CD8-positive, alpha-beta memory T cell (primary cell): ENCODE measurements around the gene EP400. TPM values are rescaled to one million over a fixed set of nuclear protein-coding genes. Genes with fewer than 3 reads are reported as not detected.

Experiments used
- CTCF ChIA-PET: fragments of 350-600 bp; sonication (Branson Sonifier 250); formaldehyde crosslinking; loops from one replicate; lab custom pipeline; 2021; ENCODE audit warnings: antibody characterized with exemption; lab: Charles Lee
- POLR2A ChIA-PET: fragments of 350-600 bp; sonication (Branson Sonifier 250); formaldehyde crosslinking; loops from one replicate; lab custom pipeline; 2021; ENCODE audit warnings: antibody characterized with exemption; lab: Charles Lee
- DNase-seq, 5 donors: peaks; one replicate each; pipeline versions ENCODE4 v3.0.0 to v3.0.0-alpha.2; 2020 to 2022; ENCODE audit warnings: mixed read lengths in 1 of 5
- H3K27ac ChIP-seq: one replicate; pipeline ENCODE4 v1.7.0; 2013; ENCODE audit warnings: low read depth, mild to moderate bottlenecking, low read length, moderate library complexity
- H3K27me3 ChIP-seq: 2 replicates; pipeline ENCODE4 v1.7.0; 2013; ENCODE audit warnings: low read length, mild to moderate bottlenecking; ENCODE audit not compliant: insufficient read depth, poor library complexity, severe bottlenecking
- H3K36me3 ChIP-seq: 2 replicates; pipeline ENCODE4 v1.7.0; 2013; ENCODE audit warnings: mild to moderate bottlenecking, low read length, moderate library complexity; ENCODE audit not compliant: insufficient read depth
- H3K4me1 ChIP-seq: 2 replicates; pipeline ENCODE4 v1.7.0; 2013; ENCODE audit warnings: mild to moderate bottlenecking, low read length, moderate library complexity; ENCODE audit not compliant: insufficient read depth
- H3K4me3 ChIP-seq: 2 replicates; pipeline ENCODE4 v1.7.0; 2013; ENCODE audit warnings: mild to moderate bottlenecking, low read length
- H3K9me3 ChIP-seq: 2 replicates; pipeline ENCODE4 v1.7.0; 2013; ENCODE audit warnings: mild to moderate bottlenecking, low read length
- H3K27ac Mint-ChIP-seq, 8 donors: one replicate each; pipeline ENCODE4 v1.8.0; 2020 to 2021; ENCODE audit warnings: mixed read lengths in 8 of 8, mild to moderate bottlenecking in 6 of 8, inconsistent platforms in 3 of 8, moderate library complexity in 3 of 8
- H3K27me3 Mint-ChIP-seq, 2 donors: one replicate each; pipeline ENCODE4 v1.8.0; 2020 to 2021; ENCODE audit warnings: mixed read lengths in 2 of 2, mild to moderate bottlenecking in 1 of 2, moderate library complexity in 1 of 2
- H3K36me3 Mint-ChIP-seq, 3 donors: one replicate each; pipeline ENCODE4 v1.8.0; 2020 to 2021; ENCODE audit warnings: mixed read lengths in 3 of 3, inconsistent platforms in 1 of 3, mild to moderate bottlenecking in 1 of 3
- H3K4me1 Mint-ChIP-seq, 3 donors: one replicate each; pipeline ENCODE4 v1.8.0; 2020 to 2021; ENCODE audit warnings: mixed read lengths in 3 of 3, inconsistent platforms in 1 of 3, mild to moderate bottlenecking in 1 of 3
- H3K4me3 Mint-ChIP-seq, 7 donors: one replicate each; pipeline ENCODE4 v1.8.0; 2020 to 2021; ENCODE audit warnings: mixed read lengths in 7 of 7, mild to moderate bottlenecking in 6 of 7, moderate library complexity in 4 of 7, inconsistent platforms in 2 of 7
- H3K9me3 Mint-ChIP-seq, 5 donors: one replicate each; pipeline ENCODE4 v1.8.0; 2020 to 2022; ENCODE audit warnings: mixed read lengths in 5 of 5, mild to moderate bottlenecking in 3 of 5, moderate library complexity in 2 of 5, inconsistent platforms in 1 of 5
- polyA plus RNA-seq: library from polyadenylated mRNA; unstranded; fragments of 300-500 nt; fragmentation: Illumina TruSeq; gene quantifications from one replicate; pipeline ENCODE4 v1.2.3, GENCODE V29; 2021
- total RNA-seq, 2 experiments: library from RNA; stranded (reverse); gene quantifications; one replicate each; pipeline ENCODE4 v1.2.3, GENCODE V29; 2021

The EP400 gene
- total and polyA plus RNA-seq, 3 experiments from 2014 or later: 4.3 to 48.8 (median 47.9) TPM

DNA sequence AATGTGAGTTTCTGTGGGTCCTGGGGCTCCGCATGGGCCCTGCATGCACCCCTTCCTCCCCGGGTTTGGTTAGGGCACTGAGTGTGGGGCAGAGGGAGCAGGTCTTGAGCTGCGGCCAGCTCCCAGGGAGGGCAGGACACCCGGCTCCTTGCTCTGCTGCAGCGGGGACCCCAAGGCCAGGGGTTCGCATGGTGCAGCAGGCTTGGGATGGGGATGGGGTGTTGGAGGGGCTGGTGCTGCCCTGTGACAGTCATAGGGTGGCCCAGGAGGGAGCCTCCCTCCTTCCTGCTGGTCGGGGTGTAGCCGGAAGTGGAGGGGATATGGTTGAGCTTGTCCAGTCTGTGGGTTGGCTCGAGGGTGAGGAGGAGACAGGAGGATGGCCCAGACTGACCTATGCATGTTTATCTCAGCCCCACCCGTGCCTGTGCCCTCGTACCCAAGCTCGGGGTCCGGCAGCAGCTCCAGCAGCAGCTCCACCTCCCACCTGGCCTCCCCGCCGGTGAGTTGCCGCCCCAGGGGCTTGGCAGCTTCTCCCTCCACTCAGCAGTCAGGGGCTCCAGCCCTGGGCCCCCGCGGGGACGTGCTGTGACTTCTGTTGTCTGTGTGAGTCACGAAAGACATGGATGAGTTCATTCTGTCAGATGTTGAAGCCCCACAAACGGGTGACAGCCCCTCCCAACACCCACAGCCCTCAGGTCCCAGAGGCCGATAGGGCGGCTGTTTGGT lies 39.3 kb upstream of the EP400 start:
- Histone ChIP-seq H3K27me3 (no peaks in the 10 kb centered on the region), H3K4me1 (peaks cover 3% of the 10 kb centered on the region), H3K36me3 (peaks cover 5% of the 10 kb centered on the region), H3K27ac (no peak overlapping the region), H3K4me3 (no peak overlapping the region), H3K9me3 (no peaks in the 10 kb centered on the region)
- no peaks in the 10 kb centered on the region for H3K9me3 Mint-ChIP-seq
- no peak overlapping the region for H3K4me3 Mint-ChIP-seq
- no peaks in the 10 kb centered on the region for H3K27me3 Mint-ChIP-seq
- DNase-seq: no peak
- ChIA-PET CTCF (no interaction called here), POLR2A (no interaction called here)
- peaks cover under 1 to 4% (median 4%) of the 10 kb centered on the region in 3 donors for H3K4me1 Mint-ChIP-seq
- peaks cover 0 to 45% (median 0%) of the 10 kb centered on the region in 3 donors for H3K36me3 Mint-ChIP-seq
- no peak overlapping the region for H3K27ac Mint-ChIP-seq

DNA sequence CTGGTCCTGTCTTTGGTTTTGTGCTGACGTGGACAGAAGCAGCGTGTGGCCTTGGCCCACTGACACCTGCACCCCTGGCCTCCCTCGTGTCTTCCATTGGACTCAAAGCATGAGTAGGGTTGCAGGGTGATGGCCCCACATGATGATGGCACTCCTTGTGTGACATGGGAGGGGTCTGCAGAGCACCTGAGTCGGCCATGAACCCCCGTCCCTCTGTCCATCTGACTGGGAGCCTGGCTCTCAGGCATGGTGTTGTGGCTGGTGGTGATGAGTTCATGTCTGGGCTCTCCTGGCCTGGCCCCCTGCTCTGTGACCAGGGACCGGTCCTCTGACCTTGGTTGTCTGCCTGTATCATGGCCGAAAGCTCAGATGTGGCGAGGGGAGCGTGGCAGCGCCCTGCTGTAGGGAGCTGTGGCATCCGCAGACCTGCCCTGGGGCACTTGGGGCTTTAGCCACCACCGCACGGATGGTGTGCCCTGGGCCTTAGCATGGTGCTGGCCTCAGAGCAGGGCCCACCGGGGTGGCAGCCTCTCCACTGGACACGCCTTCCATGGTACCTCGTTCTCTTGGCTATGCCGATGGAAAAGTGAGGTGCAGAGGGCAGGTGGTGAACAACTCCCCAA lies 38.6 kb upstream of the EP400 start:
- CTCF ChIA-PET: no interaction called here
- Mint-ChIP-seq H3K4me1 (no peaks in the 10 kb centered on the region), H3K27ac (no peak overlapping the region), H3K9me3 (no peaks in the 10 kb centered on the region), H3K27me3 (no peaks in the 10 kb centered on the region), H3K36me3 (peaks cover 0 to 49% (median 0%) of the 10 kb centered on the region in 3 donors), H3K4me3 (no peak overlapping the region)
- Histone ChIP-seq H3K36me3 (peaks cover 5% of the 10 kb centered on the region), H3K4me3 (no peak overlapping the region), H3K4me1 (no peaks in the 10 kb centered on the region), H3K27me3 (no peaks in the 10 kb centered on the region), H3K27ac (no peak overlapping the region), H3K9me3 (no peaks in the 10 kb centered on the region)
- no peak for DNase-seq
- POLR2A ChIA-PET: no interaction called here

DNA sequence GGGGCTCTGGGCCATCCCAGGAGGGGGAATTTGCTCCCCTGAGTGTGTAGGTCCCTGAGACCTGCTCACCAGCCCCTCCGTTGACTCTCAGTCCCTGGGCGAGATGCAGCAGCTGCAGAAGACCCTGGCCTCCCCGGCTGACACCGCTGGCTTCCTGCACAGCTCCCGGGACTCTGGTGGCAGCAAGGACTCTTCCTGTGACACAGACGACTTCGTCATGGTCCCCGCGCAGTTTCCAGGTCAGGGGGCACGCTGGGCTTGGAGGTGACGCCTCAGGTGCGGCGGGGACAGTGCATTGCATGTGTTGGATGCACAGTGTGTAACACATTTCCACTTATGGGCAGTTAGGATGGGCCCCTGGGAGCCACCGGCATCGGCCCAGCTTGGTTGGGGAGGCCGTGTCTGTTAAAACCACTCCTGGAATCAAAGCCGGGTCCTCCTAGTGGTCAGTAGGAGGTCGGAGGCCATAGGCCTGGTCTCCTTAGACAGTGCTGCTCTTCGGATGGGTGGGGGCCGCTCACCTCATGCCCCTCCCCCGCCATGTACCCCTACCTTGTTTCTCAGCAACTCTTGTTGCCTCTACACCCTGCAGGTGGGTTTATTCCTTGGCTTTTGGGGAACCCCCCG lies 37.8 kb upstream of the EP400 start:
- H3K4me1 ChIP-seq: no peaks in the 10 kb centered on the region
- ChIA-PET CTCF (no interaction called here), POLR2A (interaction anchor here (0.5 kb wide), 1 partner anchor 681 kb away, joined by 5 read pairs; no protein-coding TSS in a partner anchor)
- Mint-ChIP-seq H3K4me1 (no peaks in the 10 kb centered on the region), H3K36me3 (peaks cover 0 to 49% (median 0%) of the 10 kb centered on the region in 3 donors), H3K9me3 (no peaks in the 10 kb centered on the region), H3K27me3 (no peaks in the 10 kb centered on the region), H3K4me3 (no peak overlapping the region), H3K27ac (peak overlapping the region in 1 of 8 donors; percentile 84)
- no peak for DNase-seq
- H3K27ac ChIP-seq: no peak overlapping the region
- H3K36me3 ChIP-seq: peaks cover 5% of the 10 kb centered on the region
- no peaks in the 10 kb centered on the region for H3K27me3 ChIP-seq
- no peaks in the 10 kb centered on the region for H3K9me3 ChIP-seq
- no peak overlapping the region for H3K4me3 ChIP-seq

DNA sequence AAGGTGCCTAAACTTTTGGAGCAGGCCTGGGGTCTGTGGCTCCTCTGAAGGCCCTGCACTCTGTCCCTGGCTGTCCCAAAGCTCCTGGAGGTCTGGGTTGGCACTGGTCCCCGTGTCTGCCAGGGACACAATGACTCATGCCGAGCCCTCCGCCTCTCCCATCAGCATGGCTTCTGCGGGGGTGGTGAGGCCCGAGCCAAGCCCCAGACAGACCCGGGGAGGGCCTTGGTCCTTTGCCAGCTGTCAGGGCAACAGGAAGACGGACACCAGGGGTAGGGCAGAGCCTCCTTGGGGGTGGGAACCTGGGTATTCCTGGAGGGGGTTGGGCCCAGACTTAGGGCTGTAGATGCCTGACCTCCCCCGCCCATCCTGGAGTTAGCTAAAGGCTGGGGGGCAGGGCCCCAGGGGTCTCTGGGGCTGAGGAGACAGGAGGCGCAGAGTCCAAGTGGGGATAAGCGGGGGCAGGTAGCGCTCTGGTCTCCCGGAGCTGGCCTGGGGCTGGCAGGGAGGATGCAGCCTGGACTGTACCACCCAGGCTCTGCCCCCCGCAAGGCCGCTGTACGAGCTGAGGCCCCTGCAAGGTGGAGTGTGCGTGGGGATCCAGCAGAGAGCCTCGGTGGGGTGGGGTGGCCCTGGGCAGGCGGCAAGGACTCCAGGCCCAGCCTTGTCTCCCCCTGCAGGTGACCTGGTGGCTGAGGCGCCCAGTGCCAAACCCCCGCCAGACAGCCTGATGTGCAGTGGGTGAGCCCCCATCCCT lies 37.0 kb upstream of the EP400 start:
- H3K27ac Mint-ChIP-seq: peak overlapping the region in 1 of 8 donors; percentile 24
- no peak overlapping the region for H3K27ac ChIP-seq
- no peak for DNase-seq
- ChIA-PET POLR2A (no interaction called here), CTCF (no interaction called here)
- no peak overlapping the region for H3K4me3 Mint-ChIP-seq
- H3K36me3 ChIP-seq: peaks cover 5% of the 10 kb centered on the region
- no peak overlapping the region for H3K4me3 ChIP-seq
- no peaks in the 10 kb centered on the region for H3K4me1 ChIP-seq
- no peaks in the 10 kb centered on the region for H3K27me3 ChIP-seq
- H3K36me3 Mint-ChIP-seq: peaks cover 0 to 47% (median 0%) of the 10 kb centered on the region in 3 donors
- H3K27me3 Mint-ChIP-seq: no peaks in the 10 kb centered on the region
- no peaks in the 10 kb centered on the region for H3K9me3 ChIP-seq
- H3K9me3 Mint-ChIP-seq: no peaks in the 10 kb centered on the region
- H3K4me1 Mint-ChIP-seq: no peaks in the 10 kb centered on the region

DNA sequence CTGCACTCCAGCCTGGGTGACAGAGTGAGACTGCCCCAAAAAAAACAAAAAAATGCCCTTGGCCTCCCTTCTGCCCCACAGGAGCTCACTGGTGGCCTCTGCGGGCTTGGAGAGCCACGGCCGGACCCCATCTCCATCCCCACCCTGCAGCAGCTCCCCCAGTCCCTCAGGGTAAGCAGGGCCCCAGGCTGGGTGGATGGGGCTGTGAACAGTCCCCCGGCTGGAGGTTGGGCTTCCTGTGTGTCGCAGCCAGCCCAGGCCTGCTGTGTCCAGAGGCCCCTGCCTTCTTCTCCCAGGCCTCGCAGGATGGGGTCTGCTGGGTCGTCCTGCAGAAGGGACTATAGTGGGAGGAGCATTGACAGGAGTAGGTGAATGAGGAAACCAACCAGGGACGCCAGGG lies 36.1 kb upstream of the EP400 start:
- ChIA-PET POLR2A (no interaction called here), CTCF (no interaction called here)
- Histone ChIP-seq H3K4me3 (no peak overlapping the region), H3K9me3 (no peaks in the 10 kb centered on the region), H3K27me3 (no peaks in the 10 kb centered on the region), H3K27ac (no peak overlapping the region), H3K4me1 (no peaks in the 10 kb centered on the region), H3K36me3 (peaks cover 5% of the 10 kb centered on the region)
- DNase-seq: no peak
- no peak overlapping the region for H3K27ac Mint-ChIP-seq
- H3K4me3 Mint-ChIP-seq: no peak overlapping the region
- H3K4me1 Mint-ChIP-seq: no peaks in the 10 kb centered on the region
- no peaks in the 10 kb centered on the region for H3K9me3 Mint-ChIP-seq
- H3K27me3 Mint-ChIP-seq: no peaks in the 10 kb centered on the region
- H3K36me3 Mint-ChIP-seq: peaks cover 0 to 47% (median 0%) of the 10 kb centered on the region in 3 donors

DNA sequence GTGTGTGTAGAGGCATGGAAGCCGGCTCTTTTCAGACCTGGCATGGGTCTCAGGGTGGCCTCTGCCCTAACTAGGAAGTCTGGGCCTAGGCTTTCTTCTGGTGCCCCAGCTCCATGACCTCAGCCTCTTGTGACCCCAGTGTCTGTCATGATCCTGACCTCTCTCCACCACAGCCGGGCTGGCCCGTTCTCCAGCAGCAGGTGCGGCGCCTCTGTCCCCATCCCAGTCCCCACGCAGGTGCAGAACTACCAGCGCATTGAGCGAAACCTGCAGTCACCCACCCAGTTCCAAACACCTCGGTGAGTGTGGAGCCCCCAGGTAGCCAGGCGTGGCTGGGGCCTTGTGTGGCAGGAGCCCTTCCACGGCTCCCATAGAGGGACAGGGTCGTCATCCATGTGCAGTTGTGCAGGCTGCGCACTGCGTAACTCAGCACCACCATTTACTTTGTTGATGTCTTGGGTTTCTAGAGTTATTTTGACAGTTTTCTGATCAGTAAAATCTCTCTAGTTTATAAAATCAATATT lies 35.5 kb upstream of the EP400 start:
- Histone ChIP-seq H3K4me3 (no peak overlapping the region), H3K36me3 (peaks cover 5% of the 10 kb centered on the region), H3K27ac (no peak overlapping the region), H3K27me3 (no peaks in the 10 kb centered on the region), H3K4me1 (no peaks in the 10 kb centered on the region), H3K9me3 (no peaks in the 10 kb centered on the region)
- no peaks in the 10 kb centered on the region for H3K27me3 Mint-ChIP-seq
- no peak overlapping the region for H3K4me3 Mint-ChIP-seq
- peaks cover 0 to 43% (median 0%) of the 10 kb centered on the region in 3 donors for H3K36me3 Mint-ChIP-seq
- H3K4me1 Mint-ChIP-seq: no peaks in the 10 kb centered on the region
- DNase-seq: no peak
- peak overlapping the region in 1 of 8 donors; percentile 24 for H3K27ac Mint-ChIP-seq
- H3K9me3 Mint-ChIP-seq: no peaks in the 10 kb centered on the region
- ChIA-PET POLR2A (no interaction called here), CTCF (no interaction called here)

DNA sequence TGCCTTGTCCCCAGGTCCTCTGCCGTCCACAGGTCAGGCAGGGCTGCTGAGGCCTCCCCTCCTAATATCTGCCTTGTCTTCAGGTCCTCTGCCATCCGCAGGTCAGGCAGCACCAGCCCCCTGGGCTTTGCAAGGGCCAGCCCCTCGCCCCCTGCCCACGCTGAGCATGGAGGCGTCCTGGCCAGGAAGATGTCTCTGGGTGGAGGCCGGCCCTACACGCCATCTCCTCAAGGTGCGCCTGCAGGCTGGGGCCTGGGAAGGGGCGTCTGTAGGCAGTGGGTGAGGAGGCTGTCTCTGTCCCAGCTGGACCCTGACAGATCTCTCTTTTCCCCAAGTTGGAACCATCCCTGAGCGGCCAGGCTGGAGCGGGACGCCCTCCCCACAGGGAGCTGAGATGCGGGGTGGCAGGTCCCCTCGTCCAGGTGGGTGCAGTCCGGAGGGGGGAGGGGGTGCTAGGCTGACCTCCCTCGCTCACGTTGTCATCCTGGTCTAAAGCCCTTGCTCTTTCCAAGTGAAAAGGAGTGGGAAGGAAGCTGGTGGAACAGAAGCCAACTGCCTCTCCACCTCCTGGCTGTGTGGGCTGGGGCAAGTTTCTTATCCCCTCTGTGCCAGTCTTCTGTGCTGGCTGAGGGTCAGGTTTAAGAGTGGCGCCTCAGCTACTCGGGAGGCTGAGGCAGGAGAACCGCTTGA lies 34.6 kb upstream of the EP400 start:
- POLR2A ChIA-PET: no interaction called here
- Histone ChIP-seq H3K36me3 (peaks cover 5% of the 10 kb centered on the region), H3K27ac (no peak overlapping the region), H3K27me3 (no peaks in the 10 kb centered on the region), H3K4me1 (no peaks in the 10 kb centered on the region), H3K9me3 (no peaks in the 10 kb centered on the region), H3K4me3 (no peak overlapping the region)
- Mint-ChIP-seq H3K27me3 (no peaks in the 10 kb centered on the region), H3K36me3 (peaks cover 0 to 43% (median 0%) of the 10 kb centered on the region in 3 donors), H3K27ac (no peak overlapping the region), H3K4me3 (no peak overlapping the region), H3K9me3 (no peaks in the 10 kb centered on the region), H3K4me1 (no peaks in the 10 kb centered on the region)
- CTCF ChIA-PET: no interaction called here
- no peak for DNase-seq
